Smooth muscle cell of the brain vasculature (primary cell): ENCODE results near the gene MYL6B.
"Not testable (repeated sequence)": the region's sequence is repeated elsewhere in the genome, so short reads cannot be mapped to it uniquely, and the experiment has no call there.

Experiments used
- DNase-seq: peaks from one replicate; pipeline ENCODE4 v3.0.0-alpha.2; 2012; ENCODE audit warnings: low read depth, low spot score

The MYL6B gene

GRCh38 chr12:56165369-56165768, 13.0 kb downstream of the MYL6B start:
- no peak for DNase-seq

DNA sequence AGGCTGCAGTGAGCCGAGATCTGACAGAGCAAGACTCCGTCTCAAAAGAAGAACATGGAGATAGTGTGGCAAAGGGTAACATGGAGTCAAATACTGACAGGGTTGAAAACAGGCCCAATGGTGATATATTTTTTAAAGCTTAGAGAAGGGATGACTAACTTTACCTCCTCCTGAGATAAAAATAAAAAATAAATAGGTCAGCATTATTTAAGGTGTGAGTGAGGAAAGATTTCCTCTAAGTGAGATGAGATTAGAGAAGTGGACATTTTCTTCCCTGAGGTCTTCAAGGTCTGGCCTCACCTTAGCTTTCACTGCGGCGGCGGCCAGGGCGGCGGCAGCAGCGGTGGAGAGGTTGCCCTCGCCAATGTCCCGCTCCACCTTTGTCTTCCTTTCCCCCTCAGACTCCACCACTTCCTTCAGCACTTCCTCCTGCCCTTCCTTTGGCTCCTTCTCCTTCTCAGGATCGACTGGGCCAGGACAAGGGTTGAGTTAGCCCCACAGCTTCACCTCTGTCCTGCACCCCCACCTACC, 16.9 kb downstream of the MYL6B start:
- no peak for DNase-seq

DNA sequence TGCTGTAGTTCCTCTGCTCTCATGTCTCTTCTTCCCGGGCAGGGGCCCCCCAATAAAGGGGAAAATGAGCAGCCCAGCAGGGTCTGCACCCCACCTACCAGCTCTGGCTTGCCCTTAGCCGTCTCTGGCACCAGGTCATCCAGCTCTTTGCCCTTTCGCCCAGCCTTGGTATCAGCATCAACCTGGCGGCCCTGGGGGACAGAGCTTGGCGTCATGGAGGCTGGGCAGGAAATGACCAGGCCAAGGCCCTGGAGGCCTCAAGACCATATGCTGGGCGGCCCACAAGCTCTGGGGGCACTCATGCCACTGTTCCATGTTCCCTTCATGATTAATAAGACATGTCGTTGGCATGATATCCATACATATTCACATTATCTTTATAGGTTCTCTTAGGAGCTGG, 20.5 kb downstream of the MYL6B start:
- DNase-seq: no peak

DNA sequence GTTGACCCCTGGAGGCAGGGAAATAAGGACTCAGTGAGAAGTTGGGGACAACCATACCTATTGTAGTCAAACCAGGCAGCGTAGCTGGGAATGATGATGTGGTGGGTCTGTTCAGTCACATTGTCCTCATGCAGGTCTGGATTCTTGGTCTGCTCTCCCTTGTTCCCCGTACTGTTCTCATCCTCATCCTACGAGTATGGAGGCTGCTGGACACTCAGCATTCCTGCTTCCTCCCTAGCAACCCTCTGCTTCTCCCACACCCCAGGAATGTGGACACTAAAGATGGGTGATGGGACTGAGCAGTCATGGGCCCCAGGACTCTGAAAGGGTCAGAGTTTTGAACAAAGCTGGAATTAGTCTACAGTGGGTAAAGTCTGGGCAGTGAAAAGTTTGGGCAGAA, 26.0 kb downstream of the MYL6B start:
- no peak for DNase-seq

DNA sequence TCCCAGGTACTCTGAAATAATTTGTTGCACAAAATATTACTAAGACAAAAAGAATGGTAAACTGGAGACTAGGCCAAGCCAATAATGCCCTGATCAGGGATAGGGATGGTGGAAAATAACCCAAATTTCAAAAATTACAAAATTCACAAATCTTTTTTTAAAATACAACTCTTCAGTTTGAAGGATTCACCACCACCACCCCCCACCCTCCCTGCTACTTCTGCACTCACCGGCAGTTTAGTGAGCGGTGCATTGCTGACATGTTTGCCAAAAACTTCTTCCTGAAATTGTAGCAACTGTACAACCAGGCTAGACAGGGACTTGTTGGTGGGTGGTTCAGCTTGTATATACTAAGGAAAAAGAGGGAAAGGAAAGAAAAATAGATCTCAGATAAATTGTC, 34.6 kb downstream of the MYL6B start:
- DNase-seq: no peak

GRCh38 chr12:56188131-56188777, 35.9 kb downstream of the MYL6B start:
- no peak for DNase-seq

GRCh38 chr12:56188778-56189098, 36.4 kb downstream of the MYL6B start:
- no peak for DNase-seq

DNA sequence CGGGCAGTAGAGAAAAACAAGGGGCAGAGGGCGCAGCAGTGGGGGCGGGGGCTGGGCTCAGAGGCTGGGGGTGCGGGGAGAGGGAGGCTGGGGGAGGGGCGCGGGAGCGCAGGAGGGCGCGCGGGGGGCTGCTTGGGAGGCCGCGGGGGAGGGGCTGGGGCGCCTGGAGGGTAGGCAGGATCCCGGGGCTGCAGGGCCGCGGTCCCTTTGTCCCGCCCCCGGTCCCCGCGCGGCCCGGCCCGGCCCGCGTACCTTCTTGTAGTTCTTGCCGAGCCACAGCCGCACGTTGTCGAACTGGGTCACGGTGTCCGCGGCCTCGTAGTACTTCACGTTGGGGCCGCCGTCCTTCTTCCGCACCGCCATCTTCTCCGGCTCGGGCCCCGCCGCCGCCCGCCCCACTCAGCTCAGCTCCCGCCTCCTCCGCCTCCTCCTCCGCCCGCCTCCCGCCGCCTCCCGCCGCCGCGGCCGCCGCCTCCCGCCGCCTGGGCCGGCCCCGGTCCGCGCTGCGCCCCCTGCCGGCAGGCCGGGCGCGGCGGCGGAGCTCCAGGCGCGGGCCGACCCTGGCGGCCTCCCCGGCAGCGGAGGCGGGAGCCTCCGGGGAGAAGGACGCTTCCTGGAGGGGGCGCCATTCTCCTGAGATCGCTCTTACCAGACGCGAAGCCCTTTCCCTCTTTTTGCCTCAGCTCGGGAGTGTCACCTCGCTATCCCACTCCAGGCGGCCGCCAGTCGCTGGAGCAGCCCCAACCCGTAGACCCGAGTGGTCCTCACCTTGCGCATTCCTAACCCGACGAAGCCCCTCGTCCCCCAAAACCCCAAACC, 36.9 kb downstream of the MYL6B start, which contains the start of gene SMARCC2:
SMARCC2 (minus strand) TSS at position 385 of the 819 bp plus-strand sequence; CDS start at position 363, 22 bp downstream.
- DNase-seq: peak; percentile 74

DNA sequence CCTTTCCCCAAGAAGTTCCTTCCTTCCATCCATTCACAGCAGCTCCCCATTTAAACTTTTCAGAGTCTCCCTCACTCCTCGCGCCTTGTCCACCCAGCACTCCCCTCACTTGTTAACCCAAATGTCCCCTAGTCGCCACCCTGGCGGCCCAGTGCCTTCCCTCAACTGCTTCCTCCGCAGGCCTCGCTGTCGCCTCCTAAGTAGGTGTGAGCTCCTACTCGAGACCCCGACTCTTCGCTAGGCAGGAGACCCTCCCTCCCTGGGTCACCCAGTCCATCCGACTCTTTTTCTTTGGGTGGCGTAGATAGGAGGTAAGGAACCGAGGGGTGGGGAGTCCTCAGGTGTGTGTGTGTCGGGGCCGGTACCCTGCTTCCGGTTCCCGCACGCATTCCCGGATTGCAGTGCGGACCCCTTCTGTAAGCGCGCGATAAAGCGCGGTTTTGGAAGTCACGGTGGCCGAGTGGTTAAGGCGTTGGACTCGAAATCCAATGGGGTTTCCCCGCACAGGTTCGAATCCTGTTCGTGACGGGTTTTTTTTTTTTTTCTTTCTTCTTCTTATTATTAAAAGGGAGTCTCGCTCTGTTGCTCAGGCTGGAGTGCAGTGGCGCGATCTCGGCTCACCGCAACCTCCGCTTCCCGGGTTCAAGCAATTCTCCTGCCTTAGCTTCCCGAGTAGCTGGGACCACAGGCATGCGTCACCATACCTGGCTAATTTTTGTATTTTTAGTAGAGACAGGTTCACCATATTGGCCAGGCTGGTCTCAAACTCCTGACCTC, 37.7 kb downstream of the MYL6B start:
- DNase-seq: peak; percentile 70

DNA sequence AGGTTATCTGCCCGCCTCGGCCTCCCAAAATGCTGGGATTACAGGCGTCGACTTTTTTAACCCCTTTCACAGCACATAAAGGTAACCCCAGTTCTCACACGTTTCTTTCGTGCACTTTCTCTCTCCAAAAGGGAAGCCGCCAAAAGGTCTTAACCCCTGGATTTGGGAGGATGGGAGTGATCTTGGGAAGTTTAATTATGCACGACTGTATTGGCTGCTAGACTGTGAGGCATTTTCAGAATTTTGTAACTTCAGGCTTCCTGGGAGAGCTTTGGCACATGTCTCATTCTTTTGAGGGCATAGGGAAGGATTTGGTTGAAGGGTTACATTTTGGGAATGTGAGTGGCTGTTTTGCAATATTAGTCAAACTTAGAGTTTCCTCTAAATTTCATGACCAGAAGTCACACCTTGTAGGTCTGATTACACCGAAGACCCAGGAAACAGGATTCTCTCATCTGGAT, 38.3 kb downstream of the MYL6B start:
- DNase-seq: no peak

- no peak for DNase-seq
Measured at GRCh38 chr12:56192582-56192981, 40.2 kb downstream of the MYL6B start.

DNA sequence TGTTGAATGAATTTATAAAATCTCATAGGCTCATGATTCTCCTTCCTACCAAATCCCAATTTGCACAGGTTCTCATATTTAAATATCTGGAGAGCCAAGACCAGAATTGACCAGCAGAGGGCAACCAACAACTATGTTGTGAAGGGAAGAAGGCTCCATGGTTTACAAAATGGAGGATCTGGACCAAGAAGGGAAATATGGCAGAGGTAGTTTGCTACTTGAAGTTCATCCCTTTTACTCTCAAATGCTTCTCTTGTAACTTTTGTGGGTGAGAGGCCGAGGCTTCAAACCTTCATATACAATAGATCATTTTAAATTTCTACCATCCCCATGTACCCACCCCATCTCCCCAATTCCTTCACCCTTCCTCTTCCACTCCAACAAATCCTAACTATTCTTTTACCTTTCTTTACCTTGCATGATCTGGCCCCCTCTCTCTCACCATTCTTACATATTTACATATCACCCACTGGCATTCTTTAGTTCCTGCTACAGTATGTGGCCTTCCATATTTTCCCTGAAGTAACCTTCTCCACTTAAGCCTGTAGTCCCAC, 40.7 kb downstream of the MYL6B start:
- DNase-seq: peak; percentile 78

DNA sequence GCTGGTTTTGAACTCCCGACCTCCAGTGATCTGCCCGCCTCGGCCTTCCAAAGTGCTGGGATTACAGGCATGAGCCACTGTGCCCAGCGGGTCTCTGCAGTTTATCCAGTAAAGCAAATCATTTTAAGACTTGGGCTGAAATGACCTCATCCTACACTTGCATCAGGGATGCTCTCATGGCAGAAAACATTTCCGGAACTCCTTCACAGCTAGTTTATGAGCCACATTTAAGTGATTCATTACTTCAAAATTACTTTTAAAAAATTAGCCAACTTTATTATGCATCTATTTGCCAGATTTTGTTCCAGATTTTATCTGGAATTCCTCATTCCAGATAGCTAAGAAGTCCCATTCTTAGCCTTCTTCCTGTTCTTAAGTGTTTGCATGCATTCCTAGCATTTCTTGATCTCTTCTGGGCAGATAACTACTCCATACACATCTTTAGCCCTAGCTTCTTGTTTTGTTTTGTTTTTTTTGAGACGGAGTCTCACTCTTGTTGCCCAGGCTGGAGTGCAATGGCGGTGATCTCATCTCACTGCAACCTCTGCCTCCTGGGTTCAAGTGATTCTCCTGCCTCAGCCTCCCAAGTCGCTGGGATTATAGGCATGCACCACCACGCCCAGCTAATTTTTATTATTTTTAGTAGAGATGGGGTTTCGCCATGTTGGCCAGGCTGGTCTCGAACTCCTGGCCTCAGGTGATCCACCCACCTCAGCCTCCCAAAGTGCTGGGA, 44.6 kb downstream of the MYL6B start:
- DNase-seq: not testable (repeated sequence)

- DNase-seq: no peak
Measured at GRCh38 chr12:56197921-56198635, 45.7 kb downstream of the MYL6B start.

DNA sequence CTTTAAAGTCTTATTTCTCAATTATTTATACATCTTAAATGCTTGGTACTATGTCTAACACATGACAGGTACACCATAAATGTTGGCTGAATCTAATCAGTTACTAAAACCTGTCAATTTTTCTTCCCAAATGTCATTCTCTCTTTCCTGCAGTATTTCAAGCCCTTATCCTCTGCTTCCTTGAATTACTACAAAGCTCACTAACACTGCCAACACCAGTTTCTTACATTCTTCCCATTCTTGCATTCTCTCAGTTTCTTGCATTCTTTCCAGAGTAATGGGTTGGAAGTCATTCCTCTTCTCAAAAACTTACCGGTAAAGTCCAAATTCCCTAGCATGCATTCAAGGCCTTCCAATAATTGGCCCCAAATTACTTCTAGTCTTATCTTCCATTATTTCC, 46.4 kb downstream of the MYL6B start:
- DNase-seq: no peak

DNA sequence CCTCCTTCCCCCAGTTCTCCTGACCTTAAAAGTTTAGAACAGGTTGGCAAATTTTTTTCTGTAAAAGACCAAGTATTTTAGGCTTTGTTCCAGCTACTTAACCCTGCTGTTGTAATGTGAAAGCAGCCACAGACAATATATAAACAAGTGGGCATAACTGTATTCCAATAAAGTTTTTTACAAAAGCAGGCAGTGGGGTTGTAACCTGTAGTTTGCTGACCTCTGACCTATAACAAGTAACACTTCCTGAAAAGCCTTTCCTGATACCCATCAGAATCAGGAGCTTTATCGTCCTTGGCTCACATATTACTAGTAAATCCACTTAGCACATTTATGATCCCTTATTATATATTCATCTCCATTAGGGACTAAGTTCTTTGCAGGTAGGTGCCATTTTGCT, 50.0 kb downstream of the MYL6B start:
- DNase-seq: no peak

DNA sequence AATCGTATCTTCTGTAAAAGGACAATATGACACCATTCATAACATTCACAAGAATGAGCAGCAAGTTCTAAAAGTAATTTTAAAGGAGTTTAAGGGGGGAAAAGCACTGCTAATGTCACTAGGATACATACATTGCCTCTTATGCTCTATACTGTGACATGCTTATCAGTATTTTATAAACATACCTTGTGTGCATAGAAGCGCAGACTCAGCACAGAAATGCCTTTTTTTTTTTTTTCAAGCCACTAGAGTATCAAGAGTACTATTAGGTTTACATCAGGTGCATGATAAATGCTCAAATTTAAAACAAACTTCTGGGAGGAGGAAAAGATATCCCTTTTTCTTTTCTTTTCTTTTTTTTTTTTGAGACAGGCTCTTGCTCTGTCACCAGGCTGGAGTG, 50.5 kb downstream of the MYL6B start:
- no peak for DNase-seq

- no peak for DNase-seq
Measured at GRCh38 chr12:56204275-56204674, 51.9 kb downstream of the MYL6B start.

- DNase-seq: no peak
Measured at GRCh38 chr12:56205445-56205844, 53.1 kb downstream of the MYL6B start.

DNA sequence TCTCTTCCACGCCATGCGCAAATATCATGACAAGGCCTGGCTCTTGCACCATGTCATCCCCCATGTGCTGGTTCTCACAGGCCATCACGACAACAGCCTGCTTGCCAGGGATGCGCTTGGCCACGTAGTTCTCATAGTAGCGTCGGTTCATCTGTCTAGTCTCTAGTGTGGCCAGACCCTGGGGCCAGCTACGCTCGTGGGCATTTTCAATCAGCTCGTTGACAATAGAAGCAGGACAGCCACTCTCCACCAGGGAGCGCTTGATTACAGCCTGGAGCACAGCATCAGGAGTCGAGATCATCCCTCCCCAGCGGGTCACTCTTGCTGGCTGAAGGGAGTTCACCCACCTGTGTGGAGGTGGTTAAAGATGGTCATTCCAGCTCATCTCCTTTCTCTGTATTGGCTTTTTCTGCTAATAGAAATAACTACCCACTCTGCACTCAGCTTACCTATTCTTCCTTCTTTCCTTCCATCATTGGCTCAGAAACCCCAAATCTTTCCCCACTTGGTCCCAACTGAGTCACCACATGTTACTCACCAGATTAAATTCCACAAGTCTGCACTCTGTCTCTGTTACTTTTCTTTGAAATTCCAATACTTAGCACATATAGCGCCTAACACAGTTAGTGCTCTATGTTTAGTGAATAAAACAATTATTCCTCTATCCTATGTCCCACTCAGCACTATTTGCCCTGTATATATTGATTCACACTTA, 54.2 kb downstream of the MYL6B start:
- DNase-seq: no peak
